BE2C (cell line): ENCODE data around the gene DUSP16.
"Not testable (repeated sequence)": the region's sequence is repeated elsewhere in the genome, so short reads cannot be mapped to it uniquely, and the experiment has no call there.

Source experiments
- DNase-seq: peaks from one replicate; pipeline ENCODE4 v3.0.0-alpha.2; 2020
- H3K27me3 ChIP-seq: fragments of 250-450 bp; sonication (Bioruptor Pico); 2 replicates; pipeline ENCODE4 v1.5.1; 2020; ENCODE audit warnings: mild to moderate bottlenecking
- H3K36me3 ChIP-seq: fragments of 250-450 bp; sonication (Bioruptor Pico); 2 replicates; pipeline ENCODE4 v1.5.1; 2020; ENCODE audit warnings: mild to moderate bottlenecking
- H3K4me1 ChIP-seq: fragments of 250-450 bp; sonication (Bioruptor Pico); 2 replicates; pipeline ENCODE4 v1.5.1; 2020
- H3K4me3 ChIP-seq: 2 replicates; pipeline ENCODE4 v1.5.1; 2011; ENCODE audit warnings: low read depth, low read length
- H3K9me3 ChIP-seq: fragments of 250-450 bp; sonication (Bioruptor Pico); 2 replicates; pipeline ENCODE4 v1.5.1; 2020
- TF ChIP-seq, protein P1 (sequence below): IDR thresholded peaks from 2 replicates; pipeline ENCODE4 v1.5.1; 2012; ENCODE audit warnings: mild to moderate bottlenecking, low read depth, low read length

Gene DUSP16

DNA sequence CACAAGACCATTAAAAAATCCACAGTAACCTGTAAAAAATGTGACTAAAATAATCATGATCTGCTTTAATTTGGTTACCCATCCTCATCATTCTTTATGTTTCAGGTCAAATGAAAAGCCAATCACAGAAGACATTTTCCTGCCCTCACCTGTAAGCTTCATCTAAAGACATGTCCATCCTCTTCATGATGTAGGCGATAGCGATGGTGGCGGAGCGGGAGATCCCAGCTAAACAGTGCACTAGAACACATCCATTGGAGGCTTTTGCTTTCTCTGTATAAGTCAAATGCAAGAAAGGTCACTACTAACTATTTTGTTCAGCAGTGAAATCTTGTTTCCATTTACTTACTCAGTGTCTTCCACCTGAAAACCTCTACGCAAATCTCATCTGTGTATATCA, 82.6 kb downstream of the DUSP16 start:
- DNase-seq: no peak
- H3K27me3 ChIP-seq: no peaks in the 10 kb centered on the region
- H3K4me3 ChIP-seq: no peak overlapping the region
- TF ChIP-seq, protein P1, sequence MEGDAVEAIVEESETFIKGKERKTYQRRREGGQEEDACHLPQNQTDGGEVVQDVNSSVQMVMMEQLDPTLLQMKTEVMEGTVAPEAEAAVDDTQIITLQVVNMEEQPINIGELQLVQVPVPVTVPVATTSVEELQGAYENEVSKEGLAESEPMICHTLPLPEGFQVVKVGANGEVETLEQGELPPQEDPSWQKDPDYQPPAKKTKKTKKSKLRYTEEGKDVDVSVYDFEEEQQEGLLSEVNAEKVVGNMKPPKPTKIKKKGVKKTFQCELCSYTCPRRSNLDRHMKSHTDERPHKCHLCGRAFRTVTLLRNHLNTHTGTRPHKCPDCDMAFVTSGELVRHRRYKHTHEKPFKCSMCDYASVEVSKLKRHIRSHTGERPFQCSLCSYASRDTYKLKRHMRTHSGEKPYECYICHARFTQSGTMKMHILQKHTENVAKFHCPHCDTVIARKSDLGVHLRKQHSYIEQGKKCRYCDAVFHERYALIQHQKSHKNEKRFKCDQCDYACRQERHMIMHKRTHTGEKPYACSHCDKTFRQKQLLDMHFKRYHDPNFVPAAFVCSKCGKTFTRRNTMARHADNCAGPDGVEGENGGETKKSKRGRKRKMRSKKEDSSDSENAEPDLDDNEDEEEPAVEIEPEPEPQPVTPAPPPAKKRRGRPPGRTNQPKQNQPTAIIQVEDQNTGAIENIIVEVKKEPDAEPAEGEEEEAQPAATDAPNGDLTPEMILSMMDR: no peak
- no peaks in the 10 kb centered on the region for H3K9me3 ChIP-seq
- H3K36me3 ChIP-seq: peaks cover 22% of the 10 kb centered on the region
- no peaks in the 10 kb centered on the region for H3K4me1 ChIP-seq

DNA sequence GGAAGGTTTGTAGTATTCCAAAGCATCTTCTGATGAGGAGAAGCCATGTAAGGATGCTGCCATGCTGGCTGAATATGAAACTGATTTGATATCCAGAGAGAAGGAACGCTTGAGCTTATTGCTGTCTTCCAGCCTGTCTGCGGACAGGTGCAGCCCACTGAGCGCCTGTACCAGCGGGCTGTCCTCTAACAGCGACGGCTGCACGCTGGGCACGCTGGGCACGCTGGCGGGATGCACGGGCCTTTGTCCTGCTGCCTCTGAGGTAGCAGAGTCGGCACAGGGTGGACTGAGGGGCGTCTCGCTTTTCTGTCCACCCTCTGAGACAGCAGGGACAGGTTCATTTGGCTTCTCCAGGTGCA, 85.2 kb downstream of the DUSP16 start:
- TF ChIP-seq, protein P1: no peak
- H3K36me3 ChIP-seq: peaks cover 29% of the 10 kb centered on the region

DNA sequence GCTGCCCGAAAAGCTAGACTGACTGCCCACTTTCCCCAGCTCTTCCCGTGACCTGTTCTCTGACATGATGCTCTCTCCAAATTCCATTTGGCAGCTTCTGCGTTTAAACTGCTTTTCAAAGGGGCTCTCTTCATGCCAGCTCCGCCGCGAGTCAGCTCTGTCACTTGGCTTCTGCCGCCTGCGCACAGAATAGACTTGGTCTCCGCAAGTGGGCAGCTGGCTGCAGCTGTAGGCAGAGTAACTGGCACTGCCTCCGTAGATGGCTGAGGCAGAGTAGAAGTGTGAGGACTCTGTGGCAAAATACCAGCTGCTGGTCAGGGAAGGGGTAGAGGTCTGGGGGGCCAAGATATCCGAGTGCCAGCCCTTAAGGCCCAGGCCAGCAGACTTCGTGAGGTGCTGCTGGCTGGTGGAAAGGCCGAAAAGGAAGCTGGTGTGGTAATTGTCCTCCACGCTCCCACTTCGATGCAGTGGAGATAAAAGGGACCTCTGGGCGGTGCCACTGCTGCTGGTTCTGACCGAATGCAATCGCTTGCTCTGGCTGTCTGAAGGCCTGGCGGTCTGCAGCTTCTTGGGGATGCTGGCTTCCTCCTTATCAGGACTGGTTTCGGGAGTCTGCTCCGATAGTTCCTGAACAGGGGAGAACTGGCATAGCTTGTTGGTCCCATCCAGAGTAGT, 85.7 kb downstream of the DUSP16 start:
- Histone ChIP-seq H3K36me3 (peaks cover 29% of the 10 kb centered on the region), H3K4me3 (no peak overlapping the region), H3K9me3 (no peaks in the 10 kb centered on the region), H3K4me1 (no peaks in the 10 kb centered on the region), H3K27me3 (no peaks in the 10 kb centered on the region)
- TF ChIP-seq, protein P1: no peak
- DNase-seq: no peak

More for the DNA sequence above, 85.2 kb downstream of the DUSP16 start:
- Histone ChIP-seq H3K4me3 (no peak overlapping the region), H3K9me3 (no peaks in the 10 kb centered on the region), H3K4me1 (no peaks in the 10 kb centered on the region), H3K27me3 (no peaks in the 10 kb centered on the region)
- DNase-seq: no peak

DNA sequence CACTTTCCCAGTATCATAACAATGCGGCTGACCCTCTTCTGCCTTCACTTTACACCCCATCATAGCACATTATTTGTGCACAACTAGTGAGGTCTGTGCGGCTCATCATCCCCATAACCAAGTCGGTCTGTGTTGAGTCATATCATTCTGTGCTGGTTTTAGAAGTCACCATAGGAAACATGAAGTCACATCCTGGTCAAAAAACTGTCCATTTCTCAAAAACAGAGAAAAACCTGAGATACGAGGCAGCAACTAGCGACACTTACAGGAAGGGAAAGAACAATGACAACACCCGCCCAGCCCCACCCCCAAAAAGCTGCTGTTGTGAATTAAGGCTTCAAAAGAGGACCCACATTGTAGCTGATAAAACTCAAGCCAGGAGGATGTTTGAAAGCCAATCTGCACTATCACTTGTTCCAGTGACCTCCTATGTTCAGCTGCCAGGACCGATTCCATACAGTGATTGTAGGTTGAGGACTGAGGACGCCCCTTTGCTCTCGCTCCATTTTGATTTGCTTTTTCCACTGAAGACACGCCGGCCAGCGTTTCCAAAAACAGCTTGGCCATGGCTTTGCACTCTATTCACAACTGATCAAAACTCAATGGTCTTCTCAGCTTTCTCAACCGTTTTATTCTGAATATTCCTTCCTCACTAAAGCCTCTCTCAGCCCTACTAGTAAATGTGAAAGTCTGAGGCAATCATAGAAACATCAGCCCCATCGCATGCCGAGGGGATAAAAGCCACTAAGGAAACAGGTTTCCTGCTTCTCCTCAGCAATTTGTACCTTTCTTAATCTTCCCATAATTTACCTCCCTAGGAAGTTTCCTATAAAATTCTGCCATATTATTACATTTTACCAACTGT, 87.5 kb downstream of the DUSP16 start:
- H3K36me3 ChIP-seq: peaks cover 22% of the 10 kb centered on the region
- H3K4me1 ChIP-seq: no peaks in the 10 kb centered on the region
- H3K4me3 ChIP-seq: no peak overlapping the region
- no peaks in the 10 kb centered on the region for H3K9me3 ChIP-seq
- no peaks in the 10 kb centered on the region for H3K27me3 ChIP-seq
- TF ChIP-seq, protein P1: no peak
- DNase-seq: no peak

DNA sequence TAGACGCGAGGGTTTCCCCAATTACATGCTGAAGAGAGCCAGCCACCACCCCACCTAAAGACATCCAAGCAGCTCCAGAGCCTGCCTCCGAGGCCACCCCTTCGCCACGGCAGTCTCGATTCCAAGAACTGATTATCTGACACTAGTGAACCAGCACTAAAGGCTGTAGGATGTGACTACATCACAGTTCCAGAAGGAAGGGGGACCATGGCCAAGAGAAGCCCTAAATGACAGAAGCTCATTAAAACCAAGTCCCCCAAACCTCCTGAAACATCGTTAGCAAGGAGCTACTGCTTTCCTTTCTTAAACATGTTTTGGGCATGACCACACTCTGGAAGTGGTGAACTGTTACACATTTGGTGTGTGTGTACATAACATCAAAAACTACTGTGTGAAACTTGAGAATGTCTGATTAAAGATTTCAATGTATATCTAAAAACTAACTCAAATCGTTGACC, 88.2 kb downstream of the DUSP16 start:
- H3K4me3 ChIP-seq: no peak overlapping the region
- H3K4me1 ChIP-seq: no peaks in the 10 kb centered on the region
- H3K9me3 ChIP-seq: no peaks in the 10 kb centered on the region
- TF ChIP-seq, protein P1: no peak
- no peak for DNase-seq
- H3K27me3 ChIP-seq: no peaks in the 10 kb centered on the region
- H3K36me3 ChIP-seq: peaks cover 16% of the 10 kb centered on the region

DNA sequence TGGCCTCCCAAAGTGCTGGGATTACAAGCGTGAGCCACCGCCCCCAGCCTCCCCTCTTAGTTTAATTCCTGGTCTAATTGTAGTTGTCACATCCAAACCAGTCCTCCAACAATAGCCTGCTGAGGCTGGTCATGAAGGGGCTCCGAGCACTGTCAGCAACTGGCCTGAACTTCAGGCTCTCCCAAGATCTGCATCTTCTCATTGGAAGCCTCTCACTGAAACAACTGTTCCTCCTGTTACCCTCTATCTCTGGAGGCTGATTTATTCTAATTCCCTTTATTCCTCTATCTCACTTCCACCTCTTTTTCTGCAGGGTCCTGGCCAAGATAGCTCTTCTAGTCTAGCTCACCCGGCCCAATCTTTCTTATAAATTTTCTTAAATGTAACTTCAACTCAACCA, 89.4 kb downstream of the DUSP16 start:
- peaks cover 16% of the 10 kb centered on the region for H3K36me3 ChIP-seq
- DNase-seq: no peak
- TF ChIP-seq, protein P1: no peak
- H3K27me3 ChIP-seq: no peaks in the 10 kb centered on the region
- no peak overlapping the region for H3K4me3 ChIP-seq
- no peaks in the 10 kb centered on the region for H3K9me3 ChIP-seq
- no peaks in the 10 kb centered on the region for H3K4me1 ChIP-seq

DNA sequence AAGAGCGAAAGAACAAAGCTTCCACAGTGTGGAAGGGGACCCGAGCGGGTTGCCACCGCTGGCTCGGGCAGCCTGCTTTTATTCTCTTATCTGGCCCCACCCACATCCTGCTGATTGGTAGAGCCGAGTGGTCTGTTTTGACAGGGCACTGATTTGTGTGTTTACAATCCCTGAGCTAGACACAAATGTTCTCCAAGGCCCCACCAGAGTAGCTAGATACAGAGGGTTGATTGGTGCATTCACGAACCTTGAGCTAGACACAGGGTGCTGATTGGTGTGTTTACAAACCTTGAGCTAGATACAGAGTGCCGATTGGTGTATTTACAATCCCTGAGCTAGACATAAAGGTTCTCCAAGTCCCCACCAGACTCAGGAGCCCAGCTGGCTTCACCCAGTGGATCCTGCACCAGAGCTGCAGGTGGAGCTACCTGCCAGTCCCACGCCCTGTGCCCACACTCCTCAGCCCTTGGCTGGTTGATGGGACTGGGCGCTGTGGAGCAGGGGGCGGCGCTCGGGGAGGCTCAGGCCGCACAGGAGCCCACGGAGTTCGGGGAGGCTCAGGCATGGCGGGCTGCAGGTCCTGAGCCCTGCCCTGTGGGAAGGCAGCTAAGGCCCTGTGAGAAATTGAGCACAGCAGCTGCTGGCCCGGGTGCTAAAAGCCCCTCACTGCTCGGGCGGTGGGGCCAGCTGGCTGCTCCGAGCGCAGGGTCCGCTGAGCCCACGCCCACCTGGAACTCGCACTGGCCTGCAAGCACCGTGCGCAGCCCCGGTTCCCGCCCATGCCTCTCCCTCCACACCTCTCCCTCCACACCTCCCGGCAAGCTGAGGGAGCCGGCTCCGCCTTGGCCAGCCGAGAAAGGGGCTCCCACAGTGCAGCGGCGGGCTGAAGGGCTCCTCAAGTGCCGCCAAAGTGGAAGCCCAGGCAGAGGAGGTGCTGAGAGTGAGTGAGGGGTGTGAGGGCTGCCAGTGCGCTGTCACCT, 90.4 kb downstream of the DUSP16 start:
- H3K36me3 ChIP-seq: peaks cover 13% of the 10 kb centered on the region
- not testable (repeated sequence) for H3K27me3 ChIP-seq, H3K4me3 ChIP-seq, H3K9me3 ChIP-seq, DNase-seq, H3K4me1 ChIP-seq
